Measurements from ENCODE around the gene HECA.

GRCh38 chr6:139147628-139148027 is 12.7 kb downstream of the HECA start:
- no peak for TF ChIP-seq POLR2A (IDR thresholded peaks at IDR 0.05; ENCODE audit: low read depth, low read length)
- TF ChIP-seq SPI1 (IDR thresholded peaks at IDR 0.05; ENCODE audit: low read depth, low read length), result no peak
- no peak for TF ChIP-seq TAF1 (IDR thresholded peaks at IDR 0.05; ENCODE audit: low read depth, low read length)
- TF ChIP-seq POLR2AphosphoS5 (IDR thresholded peaks at IDR 0.05; ENCODE audit: low read depth, low read length), result no peak
